NCI-H2029 treated with DMSO at 0.1 percent for 48 hours (cell line): ENCODE data around the gene SESN3.
A peak's percentile ranks its signal among the peaks of the same experiment; 100 is the strongest.
"Not testable (repeated sequence)": the region's sequence is repeated elsewhere in the genome, so short reads cannot be mapped to it uniquely, and the experiment has no call there.

Source experiments
- DNase-seq: peaks from one replicate; lab custom pipeline; 2025; lab: John Stamatoyannopoulos, UW

Gene SESN3

GRCh38 chr11:95231127-95231880 is at the start of gene SESN3:
Gene SESN3, minus strand, starts transcription at chr11:95231202. Its CDS starts 342 bp downstream, at chr11:95230860.
- DNase-seq, result peak; percentile 97

- no peak for DNase-seq
These were observed 49.2 kb upstream of the SESN3 start for GRCh38 chr11:95279921-95280868.

GRCh38 chr11:95277868-95278267 is 46.9 kb upstream of the SESN3 start:
- DNase-seq, result no peak

GRCh38 chr11:95276139-95276538 is 45.1 kb upstream of the SESN3 start:
- no peak for DNase-seq

GRCh38 chr11:95273618-95274017 is 42.6 kb upstream of the SESN3 start:
- DNase-seq, result not testable (repeated sequence)

GRCh38 chr11:95269036-95269819 is 38.2 kb upstream of the SESN3 start:
- DNase-seq, result no peak

GRCh38 chr11:95268391-95268790 is 37.4 kb upstream of the SESN3 start:
- no peak for DNase-seq

- DNase-seq, result no peak
These were observed 36.7 kb upstream of the SESN3 start for GRCh38 chr11:95267601-95268213.

GRCh38 chr11:95266751-95267374 is 35.9 kb upstream of the SESN3 start:
- peak; percentile 36 for DNase-seq

GRCh38 chr11:95264881-95265280 is 33.9 kb upstream of the SESN3 start:
- DNase-seq, result no peak

- DNase-seq, result no peak
These were observed 32.2 kb upstream of the SESN3 start for GRCh38 chr11:95262994-95263765.

GRCh38 chr11:95257456-95257971 is 26.5 kb upstream of the SESN3 start:
- no peak for DNase-seq

GRCh38 chr11:95256321-95256779 is 25.3 kb upstream of the SESN3 start:
- no peak for DNase-seq

GRCh38 chr11:95255251-95256145 is 24.5 kb upstream of the SESN3 start:
- peak; percentile 61 for DNase-seq

GRCh38 chr11:95254716-95255115 is 23.7 kb upstream of the SESN3 start:
- DNase-seq, result no peak

GRCh38 chr11:95254131-95254704 is 23.2 kb upstream of the SESN3 start:
- DNase-seq, result peak; percentile 84

GRCh38 chr11:95253141-95253540 is 22.1 kb upstream of the SESN3 start:
- DNase-seq, result no peak

GRCh38 chr11:95252586-95252985 is 21.6 kb upstream of the SESN3 start:
- no peak for DNase-seq

- DNase-seq, result not testable (repeated sequence)
These were observed 20.9 kb upstream of the SESN3 start for GRCh38 chr11:95251896-95252295.
